Measurements from ENCODE around the gene LRRC3. TPM values are rescaled to one million over a fixed set of nuclear protein-coding genes. Genes with fewer than 3 reads are reported as not detected.

The LRRC3 gene
- polyA plus RNA-seq, 3 donors: 4.1 to 6.0 (median 5.8) TPM

DNA sequence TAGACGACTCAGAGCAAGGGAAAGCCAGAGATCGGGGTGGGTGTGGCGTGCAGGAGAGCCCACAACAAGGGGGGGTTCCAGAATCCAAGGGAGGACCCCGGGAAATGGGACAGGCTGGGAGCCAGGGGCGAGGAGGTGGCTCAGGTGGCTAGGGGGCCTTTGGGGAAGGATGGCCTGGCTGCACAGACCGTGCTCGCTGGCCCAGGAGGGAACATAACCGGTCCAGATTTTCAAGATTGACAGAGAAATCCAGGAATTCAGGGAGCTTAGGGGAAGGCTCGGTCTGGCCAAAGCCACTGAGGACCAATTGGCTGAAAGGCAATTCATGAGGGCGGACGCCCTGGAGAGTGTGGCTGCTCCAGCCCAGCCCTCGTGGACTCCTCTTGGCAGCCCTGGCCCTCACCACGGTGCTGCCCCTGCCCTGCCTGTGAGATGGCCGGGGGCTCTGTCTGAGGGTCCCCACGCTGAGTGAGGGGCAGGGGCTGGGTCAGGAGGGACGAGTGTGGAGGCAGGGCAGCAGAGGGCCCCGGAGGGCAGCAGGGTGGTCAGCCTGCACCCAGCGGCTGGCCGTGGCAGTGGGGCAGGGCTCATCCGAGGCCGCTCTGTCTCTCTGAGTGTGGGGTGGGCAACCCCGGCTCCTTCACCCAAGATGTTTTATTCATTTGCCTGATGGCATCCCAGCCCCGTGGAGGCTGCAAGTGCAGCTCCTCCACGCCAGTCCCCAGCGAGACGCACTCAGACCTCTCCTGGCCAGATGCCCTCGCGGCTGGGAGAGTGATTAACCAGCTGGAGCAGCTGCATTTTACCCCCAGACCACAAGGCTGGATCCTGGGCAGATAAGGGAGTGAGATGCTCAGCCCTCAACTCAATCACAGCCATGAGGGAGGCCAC lies 5.6 kb upstream of the LRRC3 start:
- DNase-seq (ENCODE audit: extremely low read depth in 1 of 11, low read depth in 9 of 11, low spot score in 4 of 11): no peak

DNA sequence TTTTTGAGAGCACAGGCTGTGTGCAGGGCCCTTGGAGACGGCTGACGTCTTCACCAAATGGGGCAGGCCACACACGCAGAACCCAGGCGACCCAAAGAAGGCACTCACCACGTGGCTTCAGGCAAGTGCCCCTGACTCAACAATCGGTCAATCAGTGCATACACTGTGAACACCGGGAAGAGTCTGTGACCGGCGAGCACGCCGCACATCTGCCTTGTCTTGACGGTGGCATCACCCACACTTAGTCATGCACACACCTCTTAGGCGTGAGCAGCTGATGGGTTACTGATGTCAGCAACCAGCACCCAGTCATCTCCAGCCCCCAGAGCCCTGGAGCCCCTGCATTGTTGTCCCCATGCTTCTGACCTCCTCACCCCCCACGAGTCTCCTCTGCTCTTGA lies 4.9 kb upstream of the LRRC3 start:
- no peak for DNase-seq (ENCODE audit: extremely low read depth in 1 of 11, low read depth in 9 of 11, low spot score in 4 of 11)

DNA sequence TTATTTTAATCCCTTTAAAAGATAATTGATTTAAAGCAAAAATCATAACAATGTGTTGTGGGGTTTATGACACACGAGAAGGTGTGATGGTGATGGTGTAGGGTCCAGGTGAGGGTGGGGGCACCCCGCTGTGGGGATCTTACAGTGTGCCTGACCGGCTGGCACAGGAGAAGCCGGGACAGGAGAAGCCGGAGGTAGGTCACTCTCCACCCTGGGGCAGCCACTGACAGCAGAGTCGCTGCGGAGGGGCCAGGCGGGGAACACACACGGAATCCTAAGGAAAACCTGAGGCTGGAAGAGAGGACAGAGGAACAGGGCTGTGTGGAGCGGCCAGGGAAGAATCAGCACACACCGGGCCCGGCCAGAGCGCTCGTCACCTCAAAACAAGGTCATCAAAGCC lies 4.3 kb upstream of the LRRC3 start:
- DNase-seq (ENCODE audit: extremely low read depth in 1 of 11, low read depth in 9 of 11, low spot score in 4 of 11): no peak

DNA sequence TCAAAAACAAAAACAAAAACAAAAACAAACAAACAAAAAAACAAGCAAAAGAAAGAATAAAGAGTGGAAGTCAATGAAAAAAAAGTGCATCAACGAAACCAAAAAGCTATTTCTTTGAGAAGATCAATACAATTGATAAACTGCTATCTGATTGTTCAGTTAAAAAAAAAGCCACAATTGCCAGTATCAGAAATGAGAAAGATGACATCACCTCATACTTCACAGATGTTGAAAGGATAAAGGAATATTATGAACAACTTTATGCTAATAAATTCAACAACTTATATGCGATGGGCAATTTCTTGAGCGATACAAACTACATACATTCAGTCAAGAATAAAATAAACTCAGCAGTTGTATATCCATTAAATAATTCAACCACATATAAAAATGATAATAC lies 2.2 kb upstream of the LRRC3 start:
- DNase-seq (ENCODE audit: extremely low read depth in 1 of 11, low read depth in 9 of 11, low spot score in 4 of 11): no peak

DNA sequence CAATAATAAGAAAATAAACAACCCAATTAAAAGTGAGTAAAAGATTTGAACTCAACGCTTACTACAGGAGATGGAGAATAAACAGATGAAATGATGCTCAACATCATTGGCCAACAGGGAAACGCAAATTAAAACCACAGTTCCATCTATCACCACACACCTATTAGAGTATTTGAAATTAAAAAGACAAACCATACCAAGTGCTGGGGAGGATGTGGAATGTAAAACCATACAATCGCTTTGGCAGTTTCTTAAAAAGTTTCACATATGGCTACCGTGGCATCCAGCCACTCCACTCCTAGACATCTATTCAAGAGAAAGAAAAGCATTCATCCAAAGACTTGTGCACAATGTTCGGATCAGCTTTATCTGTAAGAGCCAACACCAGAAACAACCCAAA lies 1.3 kb upstream of the LRRC3 start:
- DNase-seq (ENCODE audit: extremely low read depth in 1 of 11, low read depth in 9 of 11, low spot score in 4 of 11): no peak

DNA sequence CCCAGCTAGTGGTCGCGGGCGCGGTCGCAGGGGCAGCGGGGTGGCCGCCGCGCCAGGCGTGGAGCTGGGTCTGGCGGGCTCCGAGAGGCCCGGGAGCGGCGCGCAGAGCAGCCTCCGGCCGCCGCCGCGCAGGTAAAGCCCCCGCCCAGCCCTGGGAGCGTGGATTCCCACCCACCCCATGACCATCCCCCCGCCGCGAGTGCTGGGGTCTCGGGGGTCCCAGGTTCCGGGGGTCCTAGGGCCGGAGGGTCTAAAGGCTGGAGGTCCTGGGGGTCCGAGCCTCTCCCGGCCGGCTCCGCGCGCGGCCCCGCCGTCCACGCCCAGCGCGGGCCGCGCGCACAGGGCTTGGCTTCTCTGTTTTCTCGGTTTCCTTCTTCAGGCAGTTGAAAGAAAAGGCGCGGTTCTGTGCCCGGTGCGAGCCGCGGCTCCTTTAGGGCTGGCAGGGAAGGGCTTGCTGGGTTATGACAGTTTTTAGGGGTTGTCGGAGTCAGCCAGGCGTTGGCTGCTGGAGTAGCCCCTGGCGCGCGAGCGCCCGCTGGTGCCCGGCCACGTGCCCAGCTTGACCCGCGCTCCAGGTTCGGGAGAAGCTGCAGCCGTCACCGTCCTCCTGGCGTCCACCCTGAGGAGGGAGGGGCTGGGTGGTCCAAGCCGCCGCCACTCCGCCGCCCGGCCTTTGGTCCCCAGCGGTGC lies 359 bp downstream of the LRRC3 start:
- DNase-seq (ENCODE audit: extremely low read depth in 1 of 11, low read depth in 9 of 11, low spot score in 4 of 11): peak in 2 of 11 donors; percentile 22 to 26

DNA sequence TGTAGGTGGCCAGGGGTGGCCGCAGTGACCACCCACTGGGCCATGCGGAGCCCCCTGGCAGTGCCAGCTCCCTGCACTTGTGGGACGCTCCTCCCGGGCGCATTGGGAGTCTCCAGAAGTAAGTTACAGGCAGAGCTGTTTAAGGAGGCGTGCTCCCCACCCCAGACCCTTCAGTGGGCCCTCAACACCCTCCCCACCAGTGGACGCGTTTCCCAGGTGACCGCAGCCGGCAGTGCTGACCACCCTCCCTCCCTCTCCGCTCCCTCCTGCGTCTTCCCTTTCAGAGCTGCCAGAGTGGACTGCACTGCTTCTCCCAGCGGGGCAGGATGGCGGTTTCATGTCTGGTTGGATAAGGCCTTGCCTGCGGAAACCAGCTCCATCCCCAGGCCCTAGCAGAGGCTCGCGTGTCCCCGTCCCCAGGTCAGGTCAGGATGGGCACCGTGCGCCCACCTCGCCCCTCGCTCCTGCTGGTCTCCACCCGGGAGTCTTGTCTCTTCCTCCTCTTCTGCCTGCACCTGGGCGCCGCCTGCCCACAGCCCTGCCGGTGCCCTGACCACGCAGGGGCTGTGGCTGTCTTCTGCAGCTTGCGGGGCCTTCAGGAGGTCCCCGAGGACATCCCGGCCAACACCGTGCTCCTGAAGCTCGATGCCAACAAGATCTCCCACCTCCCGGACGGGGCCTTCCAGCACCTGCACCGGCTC lies 1.1 kb downstream of the LRRC3 start:
- no peak for DNase-seq (ENCODE audit: extremely low read depth in 1 of 11, low read depth in 9 of 11, low spot score in 4 of 11)

DNA sequence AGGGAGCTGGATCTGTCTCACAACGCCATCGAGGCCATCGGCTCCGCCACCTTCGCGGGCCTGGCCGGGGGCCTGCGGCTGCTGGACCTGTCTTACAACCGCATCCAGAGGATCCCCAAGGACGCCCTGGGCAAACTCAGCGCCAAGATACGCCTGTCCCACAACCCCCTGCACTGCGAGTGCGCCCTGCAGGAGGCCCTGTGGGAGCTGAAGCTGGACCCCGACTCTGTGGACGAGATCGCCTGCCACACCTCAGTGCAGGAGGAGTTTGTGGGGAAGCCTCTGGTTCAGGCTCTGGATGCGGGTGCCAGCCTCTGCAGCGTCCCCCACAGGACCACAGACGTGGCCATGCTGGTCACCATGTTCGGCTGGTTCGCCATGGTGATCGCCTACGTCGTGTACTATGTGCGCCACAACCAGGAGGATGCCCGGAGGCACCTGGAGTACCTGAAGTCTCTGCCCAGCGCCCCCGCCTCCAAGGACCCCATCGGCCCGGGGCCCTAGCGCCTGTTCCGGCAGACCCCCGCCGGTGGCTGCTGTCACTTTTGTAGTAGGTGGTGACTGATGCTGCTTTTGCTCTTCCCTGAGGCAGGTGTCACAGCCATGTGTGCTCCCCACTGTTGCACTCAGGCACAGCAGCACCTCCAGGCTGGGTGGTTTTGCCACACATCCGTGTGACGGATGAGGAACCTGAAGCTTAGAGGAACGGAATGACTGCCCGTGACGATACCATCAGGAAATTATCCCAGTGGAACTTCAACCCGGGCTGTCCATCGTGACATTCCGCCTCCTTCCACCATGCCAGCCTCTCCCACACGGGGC lies 1.8 kb downstream of the LRRC3 start:
- no peak for DNase-seq (ENCODE audit: extremely low read depth in 1 of 11, low read depth in 9 of 11, low spot score in 4 of 11)

DNA sequence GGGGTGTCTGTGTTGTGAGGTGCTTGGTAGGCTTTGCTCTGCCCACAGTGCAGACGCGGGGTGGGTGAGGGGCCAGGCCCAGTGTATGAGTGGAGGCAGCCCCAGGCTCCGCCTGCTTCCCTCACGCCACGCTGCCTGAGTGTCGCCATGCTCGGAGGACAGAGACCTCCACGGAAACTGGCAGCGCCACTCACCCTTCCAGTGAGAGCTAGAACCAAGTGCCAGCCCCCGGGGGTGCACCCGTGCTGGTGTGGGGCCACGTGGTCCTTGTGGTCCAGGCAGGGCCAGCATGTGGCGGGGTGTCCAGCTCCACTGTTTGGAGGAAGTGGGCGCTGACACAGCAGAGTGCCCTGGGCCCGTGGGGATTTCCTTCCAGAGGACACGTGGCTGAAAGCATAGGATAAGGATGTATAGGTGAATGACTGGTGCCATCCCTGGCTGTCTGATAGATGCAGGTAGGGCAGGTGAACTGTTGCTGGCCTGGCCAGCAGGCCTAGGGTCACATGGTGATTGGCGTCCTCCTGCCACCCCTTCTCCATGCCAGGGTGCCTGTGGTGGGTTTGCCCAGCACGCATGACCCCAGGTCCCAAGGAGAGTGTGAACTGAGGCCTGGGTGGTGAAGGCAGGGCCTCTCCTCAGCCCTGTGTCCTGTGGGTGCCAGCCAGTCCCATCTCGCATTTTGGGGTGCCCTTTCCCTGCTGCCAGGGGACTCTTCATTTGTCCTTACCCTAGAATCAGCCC lies 3.8 kb downstream of the LRRC3 start:
- no peak for DNase-seq (ENCODE audit: extremely low read depth in 1 of 11, low read depth in 9 of 11, low spot score in 4 of 11)

DNA sequence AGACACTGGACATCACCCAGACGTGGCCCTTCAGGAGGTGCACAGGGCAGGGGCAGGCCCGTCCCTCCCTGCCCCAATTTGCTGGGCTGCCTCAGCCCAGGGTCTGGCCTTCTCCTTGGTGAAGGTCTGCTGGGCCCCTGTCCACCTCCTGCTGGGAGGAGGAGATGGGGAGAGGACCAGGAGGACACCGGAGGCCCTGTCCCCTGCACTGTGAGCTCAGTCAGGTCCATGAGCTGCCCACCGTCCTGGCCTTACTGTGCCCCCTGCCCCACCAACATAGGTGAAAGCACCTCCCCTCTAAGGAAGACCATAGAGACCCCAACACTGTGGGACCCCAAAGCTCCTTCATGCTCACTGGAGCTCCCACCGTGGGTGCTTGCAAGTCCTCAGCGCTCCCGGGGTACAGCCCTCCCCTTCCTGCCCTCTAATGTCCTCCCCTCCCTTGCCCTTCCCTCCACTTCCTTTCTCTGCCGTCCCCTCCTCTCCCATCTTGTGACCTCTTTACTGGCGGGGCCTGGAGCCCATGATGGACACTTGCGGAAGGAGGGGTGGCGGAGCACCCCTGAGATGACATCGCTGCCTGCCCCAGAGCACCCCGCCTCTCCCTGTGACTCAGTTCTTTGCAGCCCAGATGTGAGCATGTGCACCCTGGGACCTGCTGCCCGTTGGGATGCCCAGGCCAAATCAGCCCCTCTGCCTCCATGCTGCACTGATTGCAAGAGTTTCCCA lies 4.6 kb downstream of the LRRC3 start:
- no peak for DNase-seq (ENCODE audit: extremely low read depth in 1 of 11, low read depth in 9 of 11, low spot score in 4 of 11)

DNA sequence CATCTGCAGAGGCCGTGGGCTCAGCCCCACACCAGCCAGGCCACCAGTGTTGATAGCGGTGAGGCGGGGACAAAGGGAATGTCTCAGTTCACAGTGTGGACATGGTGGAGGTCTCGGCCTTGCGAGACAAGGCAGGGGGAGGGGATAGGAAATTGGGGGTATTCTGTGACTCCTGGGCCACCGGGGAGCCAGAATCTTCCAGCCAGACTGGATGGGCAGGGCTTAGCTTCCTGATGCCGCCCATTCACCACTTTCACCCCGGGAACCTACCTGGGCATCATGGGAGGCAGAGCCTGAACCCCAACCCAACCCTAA lies 5.1 kb downstream of the LRRC3 start:
- DNase-seq (ENCODE audit: extremely low read depth in 1 of 11, low read depth in 9 of 11, low spot score in 4 of 11): no peak

DNA sequence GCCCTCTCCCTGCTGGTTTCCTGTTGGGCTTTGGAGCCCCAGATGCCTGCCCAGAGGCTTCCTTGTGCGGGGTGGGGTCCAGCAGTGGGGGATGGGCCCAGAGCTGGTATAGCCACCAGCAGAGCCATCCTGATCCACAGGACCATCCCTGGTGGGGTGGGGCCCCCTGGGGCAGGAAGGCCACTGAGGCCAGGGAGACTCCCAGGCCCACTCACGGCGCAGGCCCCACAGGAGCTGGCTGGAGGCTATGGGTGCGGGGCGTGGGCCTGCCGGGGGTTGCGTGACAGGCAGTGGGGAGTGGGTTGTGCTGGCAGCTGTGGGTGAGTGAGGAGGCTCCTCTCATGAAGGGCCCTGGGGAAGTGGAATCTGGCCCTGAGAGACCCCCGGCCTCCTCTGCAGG lies 5.7 kb downstream of the LRRC3 start:
- no peak for DNase-seq (ENCODE audit: extremely low read depth in 1 of 11, low read depth in 9 of 11, low spot score in 4 of 11)

DNA sequence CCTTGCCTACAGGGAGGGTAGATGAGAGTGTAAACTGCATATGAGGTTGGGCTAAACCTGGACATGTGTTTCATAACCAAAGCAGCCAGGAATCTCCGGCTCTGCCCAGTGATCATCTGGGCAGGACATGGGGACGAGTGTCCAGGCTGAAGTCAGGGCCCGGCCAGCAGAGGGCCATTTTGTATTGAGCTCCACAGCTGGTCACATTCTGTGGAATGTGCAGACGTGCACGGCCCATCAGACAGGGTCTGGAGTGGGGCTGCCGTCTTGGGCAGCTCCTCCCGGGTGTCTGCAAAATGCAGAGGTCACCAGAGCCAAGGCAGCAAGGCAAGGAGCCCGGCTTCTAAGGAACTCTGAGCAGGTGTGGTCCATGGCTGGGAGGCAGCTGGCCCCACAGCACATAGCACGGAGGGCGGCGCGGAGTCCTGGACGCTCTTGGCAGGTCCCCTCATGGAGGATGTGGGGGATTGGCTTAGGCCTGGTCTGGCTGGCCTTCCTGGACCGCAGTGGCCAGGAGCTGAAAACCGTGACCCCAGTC lies 6.2 kb downstream of the LRRC3 start:
- DNase-seq (ENCODE audit: extremely low read depth in 1 of 11, low read depth in 9 of 11, low spot score in 4 of 11): peak in 1 of 11 donors; percentile 25

DNA sequence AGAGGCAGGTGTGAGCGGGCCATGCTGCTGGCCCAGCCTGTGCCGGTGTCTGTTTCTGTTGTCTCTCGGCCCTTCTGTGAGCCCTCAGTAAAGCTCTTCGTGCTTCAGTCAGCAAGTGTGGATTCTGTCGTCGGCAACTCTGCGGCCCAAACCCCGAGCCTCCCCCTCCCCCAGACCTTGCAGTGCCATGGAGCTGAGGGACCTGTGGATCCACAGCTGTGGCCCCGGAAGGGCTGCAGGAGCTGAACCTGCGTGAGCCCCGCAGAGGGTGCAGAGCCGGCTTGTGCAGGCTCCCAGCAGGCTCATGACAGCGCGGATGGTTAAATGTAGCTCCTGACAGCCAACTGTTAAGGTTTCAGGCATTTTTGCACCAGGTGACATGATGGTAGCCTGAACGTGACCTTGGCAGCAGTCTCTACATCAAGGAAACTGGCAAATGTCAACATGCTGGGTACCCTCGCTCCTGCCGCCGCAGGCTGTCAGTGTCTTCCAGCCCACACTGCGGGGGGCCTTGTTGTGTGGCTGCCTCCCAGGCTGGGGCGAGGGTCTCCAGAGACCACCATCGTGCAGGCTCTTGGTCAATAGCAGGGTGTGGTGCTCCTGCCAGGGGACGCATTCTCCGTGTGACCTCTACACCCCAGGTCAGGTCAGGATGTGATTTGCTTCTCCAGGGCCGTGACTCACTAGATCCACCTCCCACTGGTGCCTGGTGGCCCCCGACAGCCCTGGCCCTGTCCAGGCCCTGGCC lies 7.0 kb downstream of the LRRC3 start:
- DNase-seq (ENCODE audit: extremely low read depth in 1 of 11, low read depth in 9 of 11, low spot score in 4 of 11): no peak

DNA sequence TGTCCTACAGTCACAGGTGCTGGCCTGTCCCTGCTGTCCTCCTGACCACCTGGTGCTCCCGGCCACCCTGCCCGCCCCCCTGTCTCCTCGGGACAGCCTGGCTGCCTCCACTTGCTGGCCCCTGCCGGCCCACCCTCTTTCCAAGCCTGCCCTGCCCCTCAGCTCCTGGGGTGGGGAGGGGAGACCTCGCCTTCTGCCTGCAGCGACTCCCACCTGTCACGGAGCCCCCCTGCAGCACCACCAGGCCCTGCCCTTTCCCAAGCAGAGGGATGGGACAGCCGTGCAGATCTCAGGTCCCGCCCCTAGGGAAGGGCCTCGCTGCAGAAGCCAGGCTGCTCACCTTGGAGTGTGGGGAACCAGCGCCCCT lies 7.5 kb downstream of the LRRC3 start:
- no peak for DNase-seq (ENCODE audit: extremely low read depth in 1 of 11, low read depth in 9 of 11, low spot score in 4 of 11)

DNA sequence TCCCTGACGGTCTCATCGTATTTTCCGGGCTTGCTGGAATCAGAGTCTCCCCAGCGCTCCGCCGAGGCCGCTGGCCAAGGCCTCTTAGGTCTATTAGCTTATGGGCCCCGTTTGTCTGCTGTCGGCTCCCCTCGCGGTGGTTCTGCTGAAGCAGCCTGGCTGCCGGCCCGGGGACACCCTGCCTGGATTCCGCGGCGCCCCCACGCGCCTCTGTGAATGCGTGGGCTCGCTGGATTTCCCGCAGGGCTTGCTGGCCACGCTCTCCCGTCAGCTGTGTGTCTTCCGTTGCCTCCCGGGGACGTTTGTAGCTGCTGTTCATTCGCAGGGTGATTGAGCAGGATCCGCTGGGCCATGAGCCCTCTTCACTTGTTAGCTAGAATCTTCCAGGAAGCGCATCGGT lies 8.4 kb downstream of the LRRC3 start:
- DNase-seq (ENCODE audit: extremely low read depth in 1 of 11, low read depth in 9 of 11, low spot score in 4 of 11): no peak

DNA sequence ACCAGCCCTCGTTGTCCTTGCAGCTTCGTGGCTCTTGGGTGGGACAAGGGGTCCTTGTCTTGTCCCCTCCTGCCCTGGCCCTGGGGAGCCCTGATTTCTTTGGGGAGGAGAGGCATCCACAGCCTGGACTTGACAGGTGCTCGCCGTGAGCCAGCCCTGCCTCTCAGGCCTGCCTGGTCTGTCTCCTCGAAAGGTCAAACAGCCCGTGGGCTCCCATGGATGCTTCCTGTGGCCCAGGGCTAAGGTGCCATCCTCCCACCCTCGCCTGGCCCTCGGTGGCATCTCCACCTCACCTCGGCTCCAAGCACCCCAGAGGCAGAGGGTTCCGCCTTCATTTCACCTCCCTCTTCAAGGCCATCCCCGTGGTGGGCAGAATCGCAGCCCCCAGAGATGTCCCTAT lies 9.0 kb downstream of the LRRC3 start:
- DNase-seq (ENCODE audit: extremely low read depth in 1 of 11, low read depth in 9 of 11, low spot score in 4 of 11): no peak
